GM18520 (cell line): Measurements from ENCODE around the gene GNG3.

Experiments used
- ATAC-seq: cut with Tn5 transposase; IDR thresholded peaks from one replicate; pipeline ENCODE4 v1.9.1; 2021; ENCODE audit not compliant: unreplicated experiment

GNG3 gene

DNA sequence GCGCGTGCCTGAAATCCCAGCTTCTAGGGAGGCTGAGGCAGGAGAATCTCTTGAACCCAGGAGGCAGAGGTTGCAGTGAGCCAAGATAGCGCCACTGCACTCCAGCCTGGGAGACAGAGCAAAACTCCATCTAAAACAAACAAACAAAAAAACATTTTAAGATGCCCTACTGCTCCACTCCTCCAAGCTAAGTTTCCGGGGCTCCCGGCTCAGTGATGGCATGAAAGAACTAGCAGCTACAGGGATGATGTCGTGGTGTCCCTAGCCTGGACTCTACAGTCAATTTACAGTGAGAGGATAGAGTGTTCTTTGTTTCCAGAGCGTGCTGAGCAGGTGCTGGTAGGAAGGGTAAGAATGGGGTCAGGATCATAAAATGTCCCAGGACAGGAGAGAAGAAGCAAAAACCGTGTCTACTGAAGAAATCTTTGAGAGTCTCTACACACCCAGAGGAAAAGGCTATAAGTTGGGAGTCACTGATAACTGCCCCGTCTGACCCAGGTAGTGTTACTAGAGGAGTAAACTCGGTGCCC is 47.7 kb downstream of the GNG3 start:
- no peak for ATAC-seq

DNA sequence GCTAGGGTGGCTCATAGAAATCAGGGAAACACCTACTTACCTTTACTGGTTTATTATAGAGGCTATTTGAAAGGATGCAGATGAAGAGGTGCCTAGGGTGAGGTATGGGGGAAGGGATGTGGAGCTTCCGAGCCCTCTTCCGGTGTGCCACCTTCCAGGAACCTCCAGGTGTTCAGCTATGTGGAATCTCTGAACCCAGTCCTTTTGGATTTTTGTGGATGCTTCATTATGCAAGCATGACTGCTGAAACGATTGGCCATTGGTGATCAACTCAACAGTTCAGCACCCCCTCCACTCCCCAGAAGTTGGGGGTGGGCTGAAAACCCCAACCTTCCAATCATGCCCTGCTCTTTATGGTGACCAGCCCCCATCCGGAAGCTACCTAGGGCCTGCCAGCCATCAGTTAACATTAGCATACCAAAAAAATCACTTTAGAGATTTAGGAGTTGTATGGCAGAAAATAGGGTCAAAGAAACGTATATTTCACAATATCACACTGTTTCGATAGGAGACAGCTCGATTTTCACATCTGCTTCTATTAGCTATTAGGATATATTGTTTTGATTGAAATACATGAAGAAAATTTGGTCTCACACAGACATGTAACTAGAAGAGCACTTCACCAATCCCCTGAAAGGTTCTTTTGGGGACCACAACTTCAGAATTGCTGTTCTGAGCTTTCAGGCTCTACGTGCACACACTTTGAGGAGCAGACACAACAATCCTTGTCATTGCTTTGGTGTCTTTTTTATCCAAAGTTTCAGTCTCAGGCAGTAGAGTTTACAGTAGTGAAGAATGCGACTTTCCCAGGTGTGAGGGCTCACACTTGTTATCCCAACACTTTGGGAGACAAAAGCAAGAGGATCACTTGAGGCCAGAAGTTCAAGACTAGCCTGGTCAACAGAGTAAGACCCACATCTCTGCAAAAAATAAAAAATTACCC is 50.6 kb downstream of the GNG3 start:
- no peak for ATAC-seq
